ENCODE data around the gene TTLL11. TPM values are rescaled to one million over a fixed set of nuclear protein-coding genes. Genes with fewer than 3 reads are reported as not detected.
A peak's percentile ranks its signal among the peaks of the same experiment; 100 is the strongest.

Gene TTLL11
- total RNA-seq, 1 donor from 2014 or later = 0.75 TPM

DNA sequence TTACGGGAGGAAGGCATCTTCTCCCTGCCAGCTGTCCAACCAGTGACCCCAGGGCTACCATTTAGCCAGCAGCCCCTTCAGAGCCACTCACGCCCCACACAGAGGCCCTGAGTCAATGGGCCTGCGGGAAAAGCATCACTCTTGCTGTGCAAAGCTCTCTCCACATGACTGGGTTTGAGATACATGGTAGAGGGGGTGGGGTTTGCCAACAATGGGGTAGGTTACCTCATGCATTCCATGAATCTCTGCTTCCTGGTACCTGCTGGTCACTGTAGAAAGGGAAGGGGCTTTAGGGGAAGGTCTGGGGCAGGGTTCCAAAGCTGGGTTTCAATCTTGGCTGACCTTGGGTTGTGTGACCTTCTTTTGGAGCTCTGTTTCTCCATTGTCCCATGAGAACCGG, 22.9 kb upstream of the TTLL11 start:
- Histone ChIP-seq H3K4me1 (peaks cover 42% of the 10 kb centered on the region), H3K36me3 (no peaks in the 10 kb centered on the region), H3K79me2 (ENCODE audit: low read depth) (no peaks in the 10 kb centered on the region), H4K20me1 (ENCODE audit: low read depth) (no peaks in the 10 kb centered on the region), H3K4me2 (peak overlapping the region; percentile 66), H3K9ac (no peak overlapping the region), H3K4me3 (no peak overlapping the region), H2AFZ (replicated peaks) (peak overlapping the region; percentile 63), H3F3A (ENCODE audit: low read depth) (peaks cover 32% of the 10 kb centered on the region), H3K9me3 (ENCODE audit: low read depth) (no peaks in the 10 kb centered on the region), H3K27ac (peak overlapping the region; percentile 51), H3K27me3 (no peaks in the 10 kb centered on the region)
- H3K9me3 Mint-ChIP-seq = no peaks in the 10 kb centered on the region
- peak; percentile 69 for DNase-seq (ENCODE audit: low spot score)
- H3K4me3 Mint-ChIP-seq = no peak overlapping the region
- no peak for TF ChIP-seq EZH2 (IDR thresholded peaks at IDR 0.05)
- TF ChIP-seq, protein P1, sequence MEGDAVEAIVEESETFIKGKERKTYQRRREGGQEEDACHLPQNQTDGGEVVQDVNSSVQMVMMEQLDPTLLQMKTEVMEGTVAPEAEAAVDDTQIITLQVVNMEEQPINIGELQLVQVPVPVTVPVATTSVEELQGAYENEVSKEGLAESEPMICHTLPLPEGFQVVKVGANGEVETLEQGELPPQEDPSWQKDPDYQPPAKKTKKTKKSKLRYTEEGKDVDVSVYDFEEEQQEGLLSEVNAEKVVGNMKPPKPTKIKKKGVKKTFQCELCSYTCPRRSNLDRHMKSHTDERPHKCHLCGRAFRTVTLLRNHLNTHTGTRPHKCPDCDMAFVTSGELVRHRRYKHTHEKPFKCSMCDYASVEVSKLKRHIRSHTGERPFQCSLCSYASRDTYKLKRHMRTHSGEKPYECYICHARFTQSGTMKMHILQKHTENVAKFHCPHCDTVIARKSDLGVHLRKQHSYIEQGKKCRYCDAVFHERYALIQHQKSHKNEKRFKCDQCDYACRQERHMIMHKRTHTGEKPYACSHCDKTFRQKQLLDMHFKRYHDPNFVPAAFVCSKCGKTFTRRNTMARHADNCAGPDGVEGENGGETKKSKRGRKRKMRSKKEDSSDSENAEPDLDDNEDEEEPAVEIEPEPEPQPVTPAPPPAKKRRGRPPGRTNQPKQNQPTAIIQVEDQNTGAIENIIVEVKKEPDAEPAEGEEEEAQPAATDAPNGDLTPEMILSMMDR (IDR thresholded peaks at IDR 0.05) = no peak
- no peak for TF ChIP-seq EZH2phosphoT487 (IDR thresholded peaks at IDR 0.05)
- H3K36me3 Mint-ChIP-seq = no peaks in the 10 kb centered on the region
- H3K27ac Mint-ChIP-seq = peak overlapping the region; percentile 80
- peaks cover 7% of the 10 kb centered on the region for H3K27me3 Mint-ChIP-seq (ENCODE audit: insufficient read depth, low read depth)
- peaks cover 42% of the 10 kb centered on the region for H3K4me1 Mint-ChIP-seq

DNA sequence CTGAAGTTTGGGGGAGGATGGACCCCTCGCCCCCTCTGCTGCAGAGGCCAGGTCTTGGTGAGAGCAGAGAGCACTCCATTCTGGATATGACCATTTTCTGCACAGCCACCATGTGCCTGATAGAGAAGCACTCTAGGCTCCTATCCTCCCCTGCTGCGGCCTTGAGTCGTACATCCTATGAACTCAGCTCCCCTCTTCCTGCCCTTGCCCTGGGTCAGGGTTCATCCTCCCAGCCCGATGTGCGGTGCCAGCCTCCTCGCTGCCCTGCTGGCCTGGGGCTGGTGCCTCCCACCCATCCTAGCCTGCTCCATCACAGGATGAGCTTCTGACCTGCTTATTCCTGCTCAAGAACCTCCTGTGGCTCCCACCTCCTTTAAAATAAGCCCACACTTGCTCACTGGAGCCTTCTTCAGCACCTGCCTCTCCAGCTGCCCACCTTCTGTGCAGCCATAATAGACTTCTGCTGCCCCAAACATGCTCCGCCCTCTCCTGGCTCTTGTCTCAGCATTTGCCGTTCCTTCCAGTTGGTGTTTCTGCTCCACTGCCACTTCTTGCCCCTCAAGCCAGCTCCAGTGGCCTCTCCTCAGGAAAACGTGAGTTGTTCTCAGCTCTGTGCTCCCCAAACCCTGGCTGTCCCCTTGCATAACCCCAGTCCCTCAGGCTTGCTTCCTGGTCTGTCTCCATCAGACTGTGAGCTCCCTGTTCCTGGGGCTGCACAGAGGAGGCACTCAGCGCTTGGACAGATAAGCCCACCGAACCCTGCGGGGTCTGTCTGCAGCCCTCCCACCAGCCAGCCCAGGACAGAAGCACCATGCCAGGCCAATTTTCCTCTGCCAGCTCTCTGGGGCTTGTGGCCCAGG, 22.3 kb upstream of the TTLL11 start:
- Mint-ChIP-seq H3K27ac (peak overlapping the region; percentile 80), H3K4me1 (peaks cover 42% of the 10 kb centered on the region), H3K9me3 (no peaks in the 10 kb centered on the region), H3K27me3 (ENCODE audit: insufficient read depth, low read depth) (peaks cover 7% of the 10 kb centered on the region), H3K36me3 (no peaks in the 10 kb centered on the region), H3K4me3 (no peak overlapping the region)
- H3K36me3 ChIP-seq = no peaks in the 10 kb centered on the region
- H2AFZ ChIP-seq (replicated peaks) = peak overlapping the region; percentile 72
- peak overlapping the region; percentile 66 for H3K4me2 ChIP-seq
- peaks cover 32% of the 10 kb centered on the region for H3F3A ChIP-seq (ENCODE audit: low read depth)
- TF ChIP-seq EZH2phosphoT487 (IDR thresholded peaks at IDR 0.05) (no peak), EZH2 (IDR thresholded peaks at IDR 0.05) (no peak)
- TF ChIP-seq, protein P1 (IDR thresholded peaks at IDR 0.05) = no peak
- no peaks in the 10 kb centered on the region for H3K9me3 ChIP-seq (ENCODE audit: low read depth)
- H3K27ac ChIP-seq = peak overlapping the region; percentile 51
- no peak overlapping the region for H3K4me3 ChIP-seq
- no peaks in the 10 kb centered on the region for H3K27me3 ChIP-seq
- no peak overlapping the region for H3K9ac ChIP-seq
- H3K79me2 ChIP-seq (ENCODE audit: low read depth) = no peaks in the 10 kb centered on the region
- no peaks in the 10 kb centered on the region for H4K20me1 ChIP-seq (ENCODE audit: low read depth)
- H3K4me1 ChIP-seq = peaks cover 42% of the 10 kb centered on the region
- no peak for DNase-seq (ENCODE audit: low spot score)

DNA sequence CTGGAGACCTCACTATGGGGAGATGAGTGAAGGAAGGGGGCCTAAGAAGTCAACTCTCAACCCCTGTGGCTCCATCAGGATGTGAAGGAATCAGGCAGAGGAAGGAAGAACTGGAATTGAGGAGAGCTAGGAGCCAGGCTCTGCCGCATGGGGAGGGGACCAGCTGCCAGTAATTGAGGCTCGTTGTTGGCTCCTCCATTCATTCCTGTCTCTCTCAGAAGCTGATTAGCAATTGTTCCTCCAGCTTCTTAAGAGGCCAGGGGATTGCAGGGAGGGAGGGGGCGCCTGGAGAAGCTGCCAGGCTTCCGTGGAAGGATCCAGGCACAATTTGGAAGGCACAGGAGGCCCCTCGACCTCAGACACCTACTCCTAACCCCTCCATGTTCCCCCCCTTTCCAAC, 20.5 kb upstream of the TTLL11 start:
- H3K4me3 Mint-ChIP-seq = no peak overlapping the region
- H3K36me3 Mint-ChIP-seq = no peaks in the 10 kb centered on the region
- H3K4me1 Mint-ChIP-seq = peaks cover 42% of the 10 kb centered on the region
- no peaks in the 10 kb centered on the region for H3K36me3 ChIP-seq
- H3K27me3 ChIP-seq = no peaks in the 10 kb centered on the region
- no peaks in the 10 kb centered on the region for H3K9me3 ChIP-seq (ENCODE audit: low read depth)
- peak; percentile 85 for DNase-seq (ENCODE audit: low spot score)
- peaks cover 7% of the 10 kb centered on the region for H3K27me3 Mint-ChIP-seq (ENCODE audit: insufficient read depth, low read depth)
- H3K79me2 ChIP-seq (ENCODE audit: low read depth) = no peaks in the 10 kb centered on the region
- no peaks in the 10 kb centered on the region for H4K20me1 ChIP-seq (ENCODE audit: low read depth)
- TF ChIP-seq EZH2 (IDR thresholded peaks at IDR 0.05) (no peak), EZH2phosphoT487 (IDR thresholded peaks at IDR 0.05) (no peak)
- TF ChIP-seq, protein P1 (IDR thresholded peaks at IDR 0.05) = no peak
- peak overlapping the region; percentile 63 for H2AFZ ChIP-seq (replicated peaks)
- peak overlapping the region; percentile 85 for H3K27ac ChIP-seq
- peak overlapping the region; percentile 38 for H3K27ac Mint-ChIP-seq
- peak overlapping the region; percentile 66 for H3K4me2 ChIP-seq
- H3K9ac ChIP-seq = no peak overlapping the region
- H3K4me3 ChIP-seq = peak overlapping the region; percentile 26
- peaks cover 32% of the 10 kb centered on the region for H3F3A ChIP-seq (ENCODE audit: low read depth)
- no peaks in the 10 kb centered on the region for H3K9me3 Mint-ChIP-seq
- peaks cover 42% of the 10 kb centered on the region for H3K4me1 ChIP-seq

Measured in neural progenitor cell (in vitro differentiated cells).